HepG2 (cell line): ENCODE data around the gene ACTR1A. TPM values are rescaled to one million over a fixed set of nuclear protein-coding genes. Genes with fewer than 3 reads are reported as not detected.

Experiments used
- ATAC-seq: fragments of 200-7000 bp; cut with Tn5 transposase; 3 replicates; pipeline ENCODE4 v1.9.1; 2020; ENCODE audit warnings: mild to moderate bottlenecking, moderate library complexity
- BruUV-seq: library from RNA; stranded (reverse); fragments of 400-500 nt; replicated peaks from 2 replicates; lab custom pipeline; 2021; lab: Mats Ljungman, UMichigan
- CTCF ChIA-PET: fragments of 300-600 bp; formaldehyde crosslinking; extraction: SDS; loops from one replicate; lab custom pipeline; 2021; ENCODE audit warnings: low total read pairs, inconsistent platforms, low intra/inter-chr PET ratio; lab: Yijun Ruan, JAX
- POLR2A ChIA-PET: fragments of 350-600 bp; sonication (Branson Sonifier 250); formaldehyde crosslinking; loops from one replicate; lab custom pipeline; 2020; ENCODE audit warnings: antibody characterized with exemption, inconsistent platforms; lab: Yijun Ruan, JAX
- DNase-seq: peaks from one replicate; pipeline ENCODE4 v3.0.0-alpha.2; 2015; ENCODE audit warnings: low spot score
- FAIRE-seq: peaks from 3 replicates; lab custom pipeline; 2011; peaks lifted over from hg19 to GRCh38; lab: Jason Lieb, UNC
- H2AFZ ChIP-seq: one replicate; pipeline ENCODE4 v1.6.1; 2011; ENCODE audit warnings: low read length, inconsistent platforms
- H3K27ac ChIP-seq: fragments of 300-600 bp; 3 replicates; pipeline ENCODE4 v1.8.0; 2011; ENCODE audit warnings: mixed run types, mild to moderate bottlenecking, mixed read lengths, low read length, inconsistent platforms; ENCODE audit not compliant: insufficient read depth; ENCODE audit errors: extremely low read length
- H3K27me3 ChIP-seq, 2 experiments: fragments of 200-600 bp in 1 of 2; 2 replicates in 1 of 2; 3 replicates in 1 of 2; pipeline versions ENCODE4 v1.6.0 to v1.8.0; 2011; ENCODE audit warnings: low read length in 2 of 2, mild to moderate bottlenecking in 2 of 2, moderate library complexity in 2 of 2, inconsistent platforms in 1 of 2; ENCODE audit not compliant: insufficient read depth in 2 of 2, control insufficient read depth in 1 of 2
- H3K36me3 ChIP-seq, 2 experiments: fragments of 200-600 bp in 1 of 2; replicated peaks in 1 of 2; 2 replicates in 1 of 2; 3 replicates in 1 of 2; pipeline versions ENCODE4 v1.5.1 to v1.8.0; 2011; ENCODE audit warnings: low read length in 2 of 2, inconsistent platforms in 1 of 2; ENCODE audit not compliant: insufficient read depth in 2 of 2, control insufficient read depth in 1 of 2
- H3K4me1 ChIP-seq: 2 replicates; pipeline ENCODE4 v1.5.1; 2012; ENCODE audit warnings: low read length, inconsistent platforms; ENCODE audit not compliant: insufficient read depth
- H3K4me2 ChIP-seq: 2 replicates; pipeline ENCODE4 v1.6.0; 2011; ENCODE audit warnings: low read depth, low read length, inconsistent platforms
- H3K4me3 ChIP-seq, 3 experiments: fragments of 200-600 bp in 1 of 3; sonication (generic), shearing (Covaris generic) in 1 of 3; replicated peaks in 1 of 3; 2 replicates each; pipeline ENCODE4 v1.5.1; 2011 to 2016; ENCODE audit warnings: low read length in 3 of 3, inconsistent platforms in 2 of 3, low read depth in 2 of 3, mild to moderate bottlenecking in 2 of 3, control low read depth in 1 of 3, mixed read lengths in 1 of 3; ENCODE audit not compliant: insufficient read depth in 1 of 3
- H3K79me2 ChIP-seq: one replicate; pipeline ENCODE4 v1.6.1; 2011; ENCODE audit warnings: low read length, inconsistent platforms; ENCODE audit not compliant: insufficient read depth
- H3K9ac ChIP-seq: 2 replicates; pipeline ENCODE4 v1.6.0; 2011; ENCODE audit warnings: mild to moderate bottlenecking, low read depth, low read length, inconsistent platforms; ENCODE audit not compliant: insufficient read depth
- H3K9me3 ChIP-seq: 2 replicates; pipeline ENCODE4 v1.5.1; 2012; ENCODE audit warnings: mild to moderate bottlenecking, low read length
- H4K20me1 ChIP-seq: 2 replicates; pipeline ENCODE4 v1.6.0; 2011; ENCODE audit warnings: inconsistent platforms, mild to moderate bottlenecking, low read length, moderate library complexity; ENCODE audit not compliant: insufficient read depth
- ATF5 ChIP-seq: sonication (generic); formaldehyde crosslinking; IDR thresholded peaks from 2 replicates; pipeline ENCODE4 v1.4.0; 2020; ENCODE audit warnings: mild to moderate bottlenecking, low read depth, missing genetic modification reagents
- ATF7-NPFF ChIP-seq: sonication (generic); formaldehyde crosslinking; IDR thresholded peaks from 2 replicates; pipeline ENCODE4 v1.8.1; 2023; ENCODE audit warnings: mild to moderate bottlenecking, low read depth, missing genetic modification reagents, moderate library complexity
- BCL6 ChIP-seq: IDR thresholded peaks from 2 replicates; pipeline ENCODE4 v1.6.1; 2016; ENCODE audit warnings: missing genetic modification reagents, missing compliant biosample characterization
- CHCHD3 ChIP-seq: sonication (generic); formaldehyde crosslinking; IDR thresholded peaks from 2 replicates; pipeline ENCODE4 v1.8.0; 2022; ENCODE audit warnings: mild to moderate bottlenecking, missing genetic modification reagents, moderate library complexity
- FLYWCH1 ChIP-seq: sonication (generic); formaldehyde crosslinking; IDR thresholded peaks from 2 replicates; pipeline ENCODE4 v1.8.1; 2023; ENCODE audit warnings: mild to moderate bottlenecking, missing genetic modification reagents
- GABPA ChIP-seq, 2 experiments: IDR thresholded peaks; 2 replicates each; pipeline ENCODE4 v1.6.1; 2011 to 2016; ENCODE audit warnings: low read depth in 2 of 2, low read length in 1 of 2, missing biosample characterization in 1 of 2, missing genetic modification characterization in 1 of 2
- HBP1 ChIP-seq: IDR thresholded peaks from 2 replicates; pipeline ENCODE4 v1.6.1; 2016; ENCODE audit warnings: low read depth, control low read depth
- JUN ChIP-seq: sonication (generic); formaldehyde crosslinking; IDR thresholded peaks from 2 replicates; pipeline ENCODE4 v1.4.0; 2020; ENCODE audit warnings: mild to moderate bottlenecking, missing genetic modification reagents
- KAT8 ChIP-seq: IDR thresholded peaks from 2 replicates; pipeline ENCODE4 v1.6.1; 2016; ENCODE audit warnings: missing genetic modification reagents, missing compliant biosample characterization
- KDM1A ChIP-seq: IDR thresholded peaks from 2 replicates; pipeline ENCODE4 v1.6.1; 2016; ENCODE audit warnings: missing compliant biosample characterization
- KMT2B ChIP-seq: IDR thresholded peaks from 2 replicates; pipeline ENCODE4 v1.6.1; 2016; ENCODE audit warnings: missing genetic modification reagents, missing compliant biosample characterization
- MAF1 ChIP-seq: sonication (generic); formaldehyde crosslinking; IDR thresholded peaks from 2 replicates; pipeline ENCODE4 v1.5.0; 2020; ENCODE audit warnings: missing genetic modification reagents, borderline replicate concordance
- MLX ChIP-seq: IDR thresholded peaks from 2 replicates; pipeline ENCODE4 v1.6.1; 2016
- NFATC3 ChIP-seq: sonication (generic); formaldehyde crosslinking; IDR thresholded peaks from 2 replicates; pipeline ENCODE4 v1.5.1; 2020; ENCODE audit warnings: mild to moderate bottlenecking, missing genetic modification reagents
- REXO4 ChIP-seq: sonication (generic); formaldehyde crosslinking; IDR thresholded peaks from 2 replicates; pipeline ENCODE4 v1.8.0; 2022; ENCODE audit warnings: missing genetic modification reagents, mild to moderate bottlenecking, borderline replicate concordance
- SRSF4 ChIP-seq: fragments of 200-400 bp; formaldehyde crosslinking; IDR thresholded peaks from one replicate; pipeline ENCODE4 v1.6.1; 2018; ENCODE audit warnings: mild to moderate bottlenecking, low read depth, low read length, moderate library complexity; ENCODE audit not compliant: poor library complexity, severe bottlenecking
- TAF15 ChIP-seq: fragments of 200-400 bp; formaldehyde crosslinking; IDR thresholded peaks from one replicate; pipeline ENCODE4 v1.6.1; 2018; ENCODE audit warnings: mild to moderate bottlenecking, low read depth, low read length; ENCODE audit not compliant: poor library complexity, severe bottlenecking
- TRIM24 ChIP-seq: sonication (generic); formaldehyde crosslinking; IDR thresholded peaks from 2 replicates; pipeline ENCODE4 v1.8.0; 2022; ENCODE audit warnings: mild to moderate bottlenecking, missing genetic modification reagents
- USF2 ChIP-seq, 2 experiments: sonication (generic) in 1 of 2; formaldehyde crosslinking in 1 of 2; IDR thresholded peaks; 2 replicates each; pipeline versions ENCODE4 v1.5.1 to v1.6.1; 2011 to 2020; ENCODE audit warnings: borderline replicate concordance in 1 of 2, low read depth in 1 of 2, low read length in 1 of 2, mild to moderate bottlenecking in 1 of 2, missing genetic modification reagents in 1 of 2, moderate library complexity in 1 of 2
- ZEB1 ChIP-seq: IDR thresholded peaks from 2 replicates; pipeline ENCODE4 v1.6.1; 2012; ENCODE audit warnings: mild to moderate bottlenecking, low read depth, inconsistent platforms; ENCODE audit not compliant: insufficient replicate concordance
- ZNF343 ChIP-seq: sonication (generic); formaldehyde crosslinking; IDR thresholded peaks from 2 replicates; pipeline ENCODE4 v1.4.0; 2020; ENCODE audit warnings: mild to moderate bottlenecking, missing genetic modification reagents
- WGBS: methylation state at CpG from one replicate; pipeline ENCODE4 v1.1.6; 2017; ENCODE audit warnings: low lambda C conversion rate; 5-methylcytosine and 5-hydroxymethylcytosine counted together
- in situ Hi-C: cut with HindIII; loops from 2 replicates; pipeline ENCODE4 v1.10.0; 2017; ENCODE audit warnings: low pct_unique_long_range_greater_than_20kb; ENCODE audit not compliant: extremely low pct_ligation_motif_present
- intact Hi-C: fragments of 100-400 bp; cut with micrococcal nuclease; formaldehyde crosslinking; loops from one replicate; pipeline ENCODE4 v1.10.0; 2022; ENCODE audit not compliant: unreplicated experiment
- polyA plus RNA-seq, 8 experiments: library from polyadenylated mRNA; depleted of rRNA in 3 of 8; stranded (reverse) in 7 of 8; unstranded in 1 of 8; fragments of >200 nt; fragmentation: Illumina TruSeq in 4 of 8; extraction: Trizol in 4 of 8; gene quantifications; 2 replicates each; pipeline versions ENCODE4 v1.2.1 to v1.2.3, GENCODE V29; 2011 to 2016; ENCODE audit warnings: low read depth in 4 of 8, missing spikeins in 1 of 8, mixed read lengths in 1 of 8; ENCODE audit not compliant: insufficient read depth in 1 of 8
- total RNA-seq, 5 experiments: library from RNA; depleted of rRNA; stranded (reverse); fragments of >200 nt; fragmentation: Illumina TruSeq; extraction: Trizol; gene quantifications; 2 replicates each; pipeline ENCODE4 v1.2.3, GENCODE V29; 2016; ENCODE audit warnings: low read depth in 1 of 5

ACTR1A gene
- total and polyA plus RNA-seq, 2 of the 13 experiments (the other 11 are each of a cell fraction or from before 2014, with no cell fraction given) = 59.6 to 62.8 TPM

GRCh38 chr10:102502029-102502336 is 529 bp downstream of the ACTR1A start:
- H4K20me1 ChIP-seq = peaks cover 3% of the 10 kb centered on the region; the same call in 1 of the 2 replicates
- peaks cover 2% of the 10 kb centered on the region in 2 experiments; a peak in 2 of 5 replicates for H3K36me3 ChIP-seq
- peak overlapping the region; percentile 92 for H3K9ac ChIP-seq
- H3K4me3 ChIP-seq = peak overlapping the region; percentile 91 to 95 (median 92)
- POLR2A ChIA-PET = interaction anchor here (0.6 to 3.3 kb wide), 13 partner anchors 24 to 257 kb away, joined by 3 to 22 read pairs (median 4); partner anchors contain the start of genes C10orf95, CUEDC2 and GBF1
- WGBS = under 1% methylated on average over 18 of the region's 19 CpGs
- no TSS peak for BruUV-seq
- CTCF ChIA-PET = no interaction called here
- H3K27me3 ChIP-seq = no peaks in the 10 kb centered on the region; a peak in 1 of 5 replicates
- in situ Hi-C loops = loop anchor here (5.0 kb wide), 1 partner anchor 80 kb away; no protein-coding TSS in a partner anchor
- FAIRE-seq (peak; percentile 96), ATAC-seq (peak; percentile 86), DNase-seq (peak; percentile 97)
- peaks cover 54% of the 10 kb centered on the region for H3K4me1 ChIP-seq
- peak overlapping the region; percentile 92 for H3K4me2 ChIP-seq
- intact Hi-C loops = loop anchor here (2.0 to 10.0 kb wide), 5 partner anchors 81 to 687 kb away; partner anchors contain the start of gene OGA
- H3K9me3 ChIP-seq = no peaks in the 10 kb centered on the region
- H3K27ac ChIP-seq = peak overlapping the region; percentile 75
- peaks cover 71% of the 10 kb centered on the region for H3K79me2 ChIP-seq
- no peak overlapping the region for H2AFZ ChIP-seq
- TF ChIP-seq KAT8 (CRISPR knock-in tag) (no peak), FLYWCH1 (no peak), GABPA (IDR thresholded peaks at IDR 0.05; ENCODE audit: low read depth, low read length) (peak; percentile 63), GABPA (CRISPR knock-in tag; IDR thresholded peaks at IDR 0.05; ENCODE audit: low read depth) (peak; percentile 90), HBP1 (CRISPR knock-in tag) (no peak), TRIM24 (no peak), BCL6 (CRISPR knock-in tag) (no peak), ATF5 (no peak), MLX (CRISPR knock-in tag) (no peak), ZEB1 (no peak), TAF15 (no peak), MAF1 (CRISPR knock-in tag) (no peak), KMT2B (peak; percentile 39; the same call in 1 of the 2 replicates), JUN (no peak), CHCHD3 (CRISPR knock-in tag) (no peak), NFATC3 (no peak), REXO4 (CRISPR knock-in tag) (no peak), KDM1A (CRISPR knock-in tag) (no peak), SRSF4 (no peak), ZNF343 (CRISPR knock-in tag) (no peak), USF2 (IDR thresholded peaks at IDR 0.05; ENCODE audit: low read depth, low read length) (no peak), USF2 (CRISPR knock-in tag; IDR thresholded peaks at IDR 0.05; ENCODE audit: borderline replicate concordance) (no peak), ATF7-NPFF (CRISPR knock-in tag) (no peak)
